Brain microvascular endothelial cell (primary cell): ENCODE measurements around the gene MAST3.

ENCODE experiments used
- DNase-seq: peaks from one replicate; pipeline ENCODE4 v3.0.0-alpha.2; 2020
- H3K27ac ChIP-seq: fragments of 250-450 bp; sonication (Bioruptor Pico); 2 replicates; pipeline ENCODE4 v1.5.1; 2020; ENCODE audit warnings: mild to moderate bottlenecking, moderate library complexity
- H3K27me3 ChIP-seq: fragments of 250-450 bp; sonication (Bioruptor Pico); replicated peaks from 2 replicates; pipeline ENCODE4 v1.5.1; 2020; ENCODE audit warnings: mild to moderate bottlenecking
- H3K36me3 ChIP-seq: fragments of 250-450 bp; sonication (Bioruptor Pico); replicated peaks from 2 replicates; pipeline ENCODE4 v1.5.1; 2020; ENCODE audit warnings: mild to moderate bottlenecking
- H3K4me3 ChIP-seq: 2 replicates; pipeline ENCODE4 v1.5.1; 2011; ENCODE audit warnings: low read depth, mild to moderate bottlenecking, control low read depth, low read length, moderate library complexity
- in situ Hi-C: cut with HindIII; loops from 2 replicates; pipeline ENCODE4 v1.10.0; 2017; ENCODE audit warnings: low sequenced_read_pairs, low pct_ligation_motif_present
- TF ChIP-seq, protein P1 (sequence below): IDR thresholded peaks from 2 replicates; pipeline ENCODE4 v1.5.1; 2011; ENCODE audit warnings: low read depth, mild to moderate bottlenecking, moderate library complexity, low read length, control low read depth, inconsistent platforms; ENCODE audit errors: missing control alignments

The MAST3 gene

DNA sequence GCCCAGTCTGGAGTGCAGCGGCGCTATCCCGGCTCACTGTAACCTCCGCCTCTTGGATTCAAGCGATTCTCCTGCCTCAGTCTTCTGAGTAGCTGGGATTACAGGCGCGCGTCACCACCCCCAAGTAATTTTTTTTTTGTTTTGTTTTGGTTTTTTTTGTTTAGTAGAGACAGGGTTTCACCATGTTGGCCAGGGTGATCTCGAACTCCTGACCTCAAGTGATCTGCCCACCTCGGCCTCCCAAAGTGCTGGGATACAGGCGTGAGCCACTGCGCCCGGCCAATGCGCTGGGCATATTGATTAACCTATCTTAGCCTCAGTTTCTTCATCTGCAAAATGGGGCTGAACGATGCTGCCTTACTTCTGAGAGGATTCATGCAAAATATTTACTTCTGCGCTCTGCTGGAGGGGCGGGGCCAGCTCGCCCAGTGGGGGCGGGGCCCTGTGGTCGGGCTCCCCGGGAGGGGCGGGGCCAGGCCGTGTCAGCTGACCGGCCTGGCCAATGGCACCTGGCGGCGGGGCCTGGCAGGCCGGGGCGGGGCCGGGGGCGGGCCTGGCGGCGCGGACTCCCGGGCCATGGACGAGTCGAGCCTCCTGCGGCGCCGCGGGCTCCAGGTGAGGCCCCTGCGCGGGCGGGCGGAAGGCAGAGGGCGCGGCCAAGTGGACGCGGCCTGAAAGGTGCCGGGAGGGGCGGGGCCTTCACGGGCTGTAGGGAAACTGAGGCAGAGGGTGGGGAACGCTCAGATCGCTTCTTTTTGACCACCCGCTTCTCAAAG is at the start of gene MAST3:
TSS of gene MAST3 (plus strand) at position 562 of the 776 bp plus-strand sequence. CDS start at position 577, 15 bp downstream.
- H3K27me3 ChIP-seq = peaks cover 9% of the 10 kb centered on the region
- no peaks in the 10 kb centered on the region for H3K36me3 ChIP-seq
- no peak within 1 kb of the TSS for H3K27ac ChIP-seq
- peak within 1 kb of the TSS; percentile 47 for H3K4me3 ChIP-seq
- TF ChIP-seq, protein P1, sequence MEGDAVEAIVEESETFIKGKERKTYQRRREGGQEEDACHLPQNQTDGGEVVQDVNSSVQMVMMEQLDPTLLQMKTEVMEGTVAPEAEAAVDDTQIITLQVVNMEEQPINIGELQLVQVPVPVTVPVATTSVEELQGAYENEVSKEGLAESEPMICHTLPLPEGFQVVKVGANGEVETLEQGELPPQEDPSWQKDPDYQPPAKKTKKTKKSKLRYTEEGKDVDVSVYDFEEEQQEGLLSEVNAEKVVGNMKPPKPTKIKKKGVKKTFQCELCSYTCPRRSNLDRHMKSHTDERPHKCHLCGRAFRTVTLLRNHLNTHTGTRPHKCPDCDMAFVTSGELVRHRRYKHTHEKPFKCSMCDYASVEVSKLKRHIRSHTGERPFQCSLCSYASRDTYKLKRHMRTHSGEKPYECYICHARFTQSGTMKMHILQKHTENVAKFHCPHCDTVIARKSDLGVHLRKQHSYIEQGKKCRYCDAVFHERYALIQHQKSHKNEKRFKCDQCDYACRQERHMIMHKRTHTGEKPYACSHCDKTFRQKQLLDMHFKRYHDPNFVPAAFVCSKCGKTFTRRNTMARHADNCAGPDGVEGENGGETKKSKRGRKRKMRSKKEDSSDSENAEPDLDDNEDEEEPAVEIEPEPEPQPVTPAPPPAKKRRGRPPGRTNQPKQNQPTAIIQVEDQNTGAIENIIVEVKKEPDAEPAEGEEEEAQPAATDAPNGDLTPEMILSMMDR = no peak
- peak; percentile 68 for DNase-seq
- in situ Hi-C loops = no loop called here

DNA sequence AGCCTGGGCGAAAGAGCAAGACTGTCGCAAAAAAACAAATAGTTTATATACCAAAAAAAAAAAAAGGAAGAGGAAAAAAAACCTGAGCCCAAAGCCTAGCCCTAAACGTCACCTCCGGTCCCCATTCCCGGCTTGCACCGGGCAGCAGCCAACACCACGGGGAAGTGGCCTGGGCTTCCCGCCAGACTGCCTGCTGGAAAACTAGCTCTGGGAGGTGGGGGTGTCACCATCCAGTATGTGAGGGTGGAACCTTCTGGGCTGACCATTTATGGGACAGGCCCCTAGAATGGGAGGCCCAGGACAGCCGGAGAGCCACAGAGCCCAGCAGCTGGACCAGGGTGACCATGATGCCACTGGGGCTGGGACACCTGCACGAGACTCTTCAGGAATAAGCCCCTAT is 48.2 kb upstream of the MAST3 start:
- TF ChIP-seq, protein P1 = no peak
- H3K27ac ChIP-seq = no peak overlapping the region
- DNase-seq = peak; percentile 38
- H3K4me3 ChIP-seq = no peak overlapping the region
- H3K36me3 ChIP-seq = no peaks in the 10 kb centered on the region
- in situ Hi-C loops = no loop called here
- no peaks in the 10 kb centered on the region for H3K27me3 ChIP-seq

DNA sequence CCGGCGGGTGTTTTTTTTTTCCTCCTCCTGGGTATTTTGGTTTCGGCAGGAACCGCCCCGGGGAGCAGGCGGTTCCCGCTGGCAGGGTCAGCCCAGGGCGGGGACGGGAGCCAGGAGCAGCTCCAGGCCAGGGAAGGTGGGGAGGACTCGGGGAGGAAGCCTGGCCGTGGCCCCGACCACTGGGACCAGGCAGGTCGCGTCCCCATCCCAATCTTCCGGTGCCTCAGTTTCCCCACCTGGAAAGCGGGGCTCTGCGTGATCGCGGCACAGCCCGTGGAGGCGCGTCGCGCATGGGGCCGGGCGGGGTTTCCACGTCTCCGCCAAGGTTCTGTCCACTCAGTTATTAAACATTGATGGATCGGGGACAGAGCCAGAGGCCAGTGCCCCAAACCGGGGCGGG is 45.7 kb upstream of the MAST3 start:
- Histone ChIP-seq H3K27ac (no peak overlapping the region), H3K27me3 (no peaks in the 10 kb centered on the region), H3K36me3 (no peaks in the 10 kb centered on the region), H3K4me3 (no peak overlapping the region)
- no peak for DNase-seq
- TF ChIP-seq, protein P1 = no peak
- in situ Hi-C loops = no loop called here

DNA sequence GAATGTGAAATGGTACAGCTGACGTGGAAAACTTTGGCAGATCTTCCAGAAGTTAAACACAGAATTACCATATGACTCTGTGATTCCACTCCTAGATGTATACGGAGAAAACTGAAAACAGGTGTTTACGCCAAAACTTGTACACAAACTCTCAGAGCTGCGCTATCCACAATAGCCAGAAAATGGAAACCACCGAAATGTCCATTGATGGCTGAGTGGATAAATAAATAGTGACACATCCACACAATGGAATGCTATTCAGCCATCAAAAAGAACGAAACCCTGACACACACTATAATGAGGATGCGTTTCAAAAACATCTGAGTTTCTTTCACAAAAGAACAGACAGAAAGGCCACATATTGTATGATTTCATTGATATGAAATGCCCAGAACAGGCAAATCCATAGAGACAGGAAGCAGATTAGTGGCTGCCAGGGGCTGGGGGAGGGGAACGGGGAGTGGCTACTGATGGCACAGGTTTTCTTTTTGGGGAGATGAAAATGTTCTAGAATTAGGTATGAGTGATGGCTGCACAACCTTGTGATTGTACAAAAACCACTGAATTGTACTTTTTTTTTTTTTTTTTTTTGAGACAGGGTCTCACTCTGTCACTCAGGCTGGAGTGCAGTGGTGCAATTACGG is 43.9 kb upstream of the MAST3 start:
- Histone ChIP-seq H3K27ac (no peak overlapping the region), H3K27me3 (no peaks in the 10 kb centered on the region), H3K4me3 (no peak overlapping the region), H3K36me3 (no peaks in the 10 kb centered on the region)
- in situ Hi-C loops = no loop called here
- TF ChIP-seq, protein P1 = no peak
- no peak for DNase-seq

DNA sequence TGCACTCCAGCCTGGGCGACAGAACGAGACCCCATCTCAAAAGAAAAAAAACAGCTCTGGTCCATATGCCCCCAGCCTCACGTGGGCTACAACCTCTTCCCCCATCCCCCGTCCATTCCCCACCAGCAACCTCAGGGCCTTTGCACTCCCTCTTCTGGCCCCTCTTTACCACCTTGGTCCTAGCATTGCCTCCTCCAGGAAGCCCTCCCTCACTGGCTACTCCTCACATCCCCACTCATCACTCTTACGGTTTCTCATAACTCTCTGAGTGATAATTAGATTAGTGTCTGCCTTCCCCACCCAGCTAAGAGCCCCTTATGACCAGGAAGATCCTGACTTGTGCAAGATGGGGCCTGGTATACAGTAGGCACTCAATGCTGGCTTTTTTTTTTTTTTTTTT is 41.6 kb upstream of the MAST3 start:
- DNase-seq = no peak
- no peaks in the 10 kb centered on the region for H3K27me3 ChIP-seq
- no peaks in the 10 kb centered on the region for H3K36me3 ChIP-seq
- TF ChIP-seq, protein P1 = no peak
- no peak overlapping the region for H3K27ac ChIP-seq
- in situ Hi-C loops = no loop called here
- H3K4me3 ChIP-seq = no peak overlapping the region
